ENCODE measurements around the gene ADD3. TPM values are rescaled to one million over a fixed set of nuclear protein-coding genes. Genes with fewer than 3 reads are reported as not detected.

Gene ADD3
- total and polyA plus RNA-seq, 2 of the 13 experiments (the other 11 are each of a cell fraction or from before 2014, with no cell fraction given), result 44.7 to 57.5 TPM

GRCh38 chr10:110007701-110008517 is at the start of gene ADD3 (continued):
- TF ChIP-seq ZUFSP (CRISPR knock-in tag; IDR thresholded peaks at IDR 0.05; ENCODE audit: borderline replicate concordance), result no peak
- no peak; the same call in 1 of the 2 replicates for TF ChIP-seq TFAP4 (IDR thresholded peaks at IDR 0.05; ENCODE audit: borderline replicate concordance, low read depth)
- TF ChIP-seq NR3C1 (CRISPR knock-in tag; IDR thresholded peaks at IDR 0.05), result no peak
- TF ChIP-seq SMAD1 (CRISPR knock-in tag; IDR thresholded peaks at IDR 0.05; ENCODE audit: borderline replicate concordance, low read depth), result no peak
- peak; percentile 43 for TF ChIP-seq ZNF687 (CRISPR knock-in tag; IDR thresholded peaks at IDR 0.05)
- TF ChIP-seq BRCA1 (CRISPR knock-in tag; IDR thresholded peaks at IDR 0.05), result no peak
- 0 out of 2 replicates have a peak, but pooled peaks have one; percentile 16 for TF ChIP-seq ZNF878 (CRISPR knock-in tag; IDR thresholded peaks at IDR 0.05)
- peak; percentile 20; the same call in 1 of the 2 replicates for TF ChIP-seq AHR (CRISPR knock-in tag; IDR thresholded peaks at IDR 0.05)
- TF ChIP-seq MED13 (CRISPR knock-in tag; IDR thresholded peaks at IDR 0.05), result no peak; the same call in 1 of the 2 replicates
- no peak for TF ChIP-seq ZBTB43 (CRISPR knock-in tag; conservative IDR thresholded peaks at IDR 0.05)
- peak; percentile 91 for TF ChIP-seq RXRA (CRISPR knock-in tag; IDR thresholded peaks at IDR 0.05)
- TF ChIP-seq ZNF552 (CRISPR knock-in tag; IDR thresholded peaks at IDR 0.05; ENCODE audit: borderline replicate concordance), result no peak
- TF ChIP-seq TFDP2 (CRISPR knock-in tag; IDR thresholded peaks at IDR 0.05), result peak; percentile 52; the same call in 1 of the 2 replicates

All from HepG2 (cell line).